ENCODE measurements around the gene MBNL2. TPM values are rescaled to one million over a fixed set of nuclear protein-coding genes. Genes with fewer than 3 reads are reported as not detected.

MBNL2 gene
- total RNA-seq, 2 experiments from 2014 or later = 2.7 to 7.4 TPM

GRCh38 chr13:97257800-97258799, 36.0 kb downstream of the MBNL2 start:
- H3K4me2 ChIP-seq (ENCODE audit: low read length) = no peak overlapping the region
- DNase-seq (ENCODE audit: low spot score) = no peak
- no peaks in the 10 kb centered on the region for H3K79me2 ChIP-seq (ENCODE audit: insufficient read depth, low read depth, low read length)
- no peaks in the 10 kb centered on the region; the same call in 1 of the 2 replicates for H4K20me1 ChIP-seq (ENCODE audit: insufficient read depth, low read length)
- H3K9me3 ChIP-seq (ENCODE audit: low read length) = no peaks in the 10 kb centered on the region
- ChIA-PET POLR2A (no interaction called here), CTCF (ENCODE audit: unreplicated experiment) (no interaction called here)
- H3K36me3 ChIP-seq (ENCODE audit: insufficient read depth, low read length) = no peaks in the 10 kb centered on the region
- no TSS peak for BruUV-seq (replicated peaks)
- TF ChIP-seq CTCF (conservative IDR thresholded peaks at IDR 0.05; ENCODE audit: low read length) (no peak), EZH2phosphoT487 (IDR thresholded peaks at IDR 0.05; ENCODE audit: borderline replicate concordance, low read depth, low read length) (no peak)
- no peak overlapping the region for H3K4me3 ChIP-seq (ENCODE audit: low read depth, low read length, poor library complexity, severe bottlenecking)
- no peaks in the 10 kb centered on the region for H3K9me2 ChIP-seq (ENCODE audit: insufficient read depth, low read length)
- intact Hi-C loops (cut with micrococcal nuclease; ENCODE audit: unreplicated experiment) = no loop called here
- H2AFZ ChIP-seq (ENCODE audit: low read length) = no peak overlapping the region
- no peak overlapping the region for H3K27ac ChIP-seq (ENCODE audit: low read depth, low read length, poor library complexity, severe bottlenecking)
- peaks cover 8% of the 10 kb centered on the region for H3K4me1 ChIP-seq (ENCODE audit: insufficient read depth, low read length, poor library complexity, severe bottlenecking)

GRCh38 chr13:97258801-97259200, 36.7 kb downstream of the MBNL2 start:
- Histone ChIP-seq H3K36me3 (ENCODE audit: insufficient read depth, low read length) (no peaks in the 10 kb centered on the region), H3K4me2 (ENCODE audit: low read length) (no peak overlapping the region), H4K20me1 (ENCODE audit: insufficient read depth, low read length) (no peaks in the 10 kb centered on the region; the same call in 1 of the 2 replicates), H3K27ac (ENCODE audit: low read depth, low read length, poor library complexity, severe bottlenecking) (no peak overlapping the region), H3K79me2 (ENCODE audit: insufficient read depth, low read depth, low read length) (no peaks in the 10 kb centered on the region), H3K9me2 (ENCODE audit: insufficient read depth, low read length) (no peaks in the 10 kb centered on the region), H3K9me3 (ENCODE audit: low read length) (no peaks in the 10 kb centered on the region), H3K4me3 (ENCODE audit: low read depth, low read length, poor library complexity, severe bottlenecking) (no peak overlapping the region), H3K4me1 (ENCODE audit: insufficient read depth, low read length, poor library complexity, severe bottlenecking) (peaks cover 8% of the 10 kb centered on the region), H2AFZ (ENCODE audit: low read length) (no peak overlapping the region)
- no TSS peak for BruUV-seq (replicated peaks)
- intact Hi-C loops (cut with micrococcal nuclease; ENCODE audit: unreplicated experiment) = no loop called here
- ChIA-PET CTCF (ENCODE audit: unreplicated experiment) (no interaction called here), POLR2A (no interaction called here)
- TF ChIP-seq CTCF (conservative IDR thresholded peaks at IDR 0.05; ENCODE audit: low read length) (no peak), EZH2phosphoT487 (IDR thresholded peaks at IDR 0.05; ENCODE audit: borderline replicate concordance, low read depth, low read length) (no peak)
- no peak for DNase-seq (ENCODE audit: low spot score)

GRCh38 chr13:97259410-97259797, 37.3 kb downstream of the MBNL2 start:
- H3K79me2 ChIP-seq (ENCODE audit: insufficient read depth, low read depth, low read length) = no peaks in the 10 kb centered on the region
- BruUV-seq (replicated peaks) = no TSS peak
- H3K36me3 ChIP-seq (ENCODE audit: insufficient read depth, low read length) = no peaks in the 10 kb centered on the region
- no peak overlapping the region for H3K4me2 ChIP-seq (ENCODE audit: low read length)
- no peaks in the 10 kb centered on the region; the same call in 1 of the 2 replicates for H4K20me1 ChIP-seq (ENCODE audit: insufficient read depth, low read length)
- H3K9me2 ChIP-seq (ENCODE audit: insufficient read depth, low read length) = no peaks in the 10 kb centered on the region
- H3K27ac ChIP-seq (ENCODE audit: low read depth, low read length, poor library complexity, severe bottlenecking) = no peak overlapping the region
- intact Hi-C loops (cut with micrococcal nuclease; ENCODE audit: unreplicated experiment) = no loop called here
- POLR2A ChIA-PET = no interaction called here
- no peak for TF ChIP-seq EZH2phosphoT487 (IDR thresholded peaks at IDR 0.05; ENCODE audit: borderline replicate concordance, low read depth, low read length)
- TF ChIP-seq CTCF (conservative IDR thresholded peaks at IDR 0.05; ENCODE audit: low read length) = no peak
- H3K9me3 ChIP-seq (ENCODE audit: low read length) = no peaks in the 10 kb centered on the region
- H3K4me1 ChIP-seq (ENCODE audit: insufficient read depth, low read length, poor library complexity, severe bottlenecking) = peaks cover 8% of the 10 kb centered on the region
- H2AFZ ChIP-seq (ENCODE audit: low read length) = no peak overlapping the region
- no peak for DNase-seq (ENCODE audit: low spot score)
- CTCF ChIA-PET (ENCODE audit: unreplicated experiment) = no interaction called here
- H3K4me3 ChIP-seq (ENCODE audit: low read depth, low read length, poor library complexity, severe bottlenecking) = no peak overlapping the region

All from OCI-LY7 (cell line).